K562 (cell line): ENCODE results near the gene BBOX1. TPM values are rescaled to one million over a fixed set of nuclear protein-coding genes. Genes with fewer than 3 reads are reported as not detected.

Experiments used
- ATAC-seq: fragments of 200-7000 bp; cut with Tn5 transposase; 3 replicates; pipeline ENCODE4 v1.9.1; 2020; ENCODE audit warnings: moderate library complexity
- BruUV-seq: library from RNA; stranded (reverse); fragments of 400-500 nt; replicated peaks from 2 replicates; lab custom pipeline; 2021; lab: Mats Ljungman, UMichigan
- CTCF ChIA-PET: fragments of 300-600 bp; formaldehyde crosslinking; extraction: SDS; loops from one replicate; lab custom pipeline; 2021; ENCODE audit warnings: low intra/inter-chr PET ratio; lab: Yijun Ruan, JAX
- POLR2A ChIA-PET: fragments of 300-600, 350-650 bp; sonication (Branson Sonifier 250); formaldehyde crosslinking; extraction: SDS; loops from one replicate; lab custom pipeline; 2021; ENCODE audit warnings: antibody characterized with exemption, inconsistent platforms; lab: Yijun Ruan, JAX
- DNase-seq, 4 experiments: peaks; one replicate each; pipeline versions ENCODE4 v3.0.0 to v3.0.0-alpha.2; 2011 to 2018; ENCODE audit warnings: low spot score in 3 of 4, mixed read lengths in 3 of 4; ENCODE audit errors: extremely low read depth in 1 of 4
- FAIRE-seq: peaks from 2 replicates; lab custom pipeline; 2011; peaks lifted over from hg19 to GRCh38; lab: Jason Lieb, UNC
- H2AFZ ChIP-seq: 2 replicates; pipeline ENCODE4 v1.6.0; 2011; ENCODE audit warnings: low read depth, low read length, control low read depth, inconsistent platforms
- H3K27ac ChIP-seq: fragments of 200-600 bp; 3 replicates; pipeline ENCODE4 v1.8.0; 2011; ENCODE audit warnings: low read depth, mild to moderate bottlenecking, control low read depth, inconsistent platforms, low read length, moderate library complexity, mixed read lengths; ENCODE audit errors: extremely low read depth
- H3K27me3 ChIP-seq, 2 experiments: fragments of 300-600 bp in 1 of 2; 2 replicates in 1 of 2; 3 replicates in 1 of 2; pipeline versions ENCODE4 v1.6.0 to v1.8.0; 2011; ENCODE audit warnings: inconsistent platforms in 2 of 2, low read length in 2 of 2, mild to moderate bottlenecking in 1 of 2, mixed read lengths in 1 of 2, moderate library complexity in 1 of 2; ENCODE audit not compliant: control insufficient read depth in 2 of 2, insufficient read depth in 2 of 2
- H3K36me3 ChIP-seq: fragments of 300-600 bp; 3 replicates; pipeline ENCODE4 v1.8.0; 2011; ENCODE audit warnings: mild to moderate bottlenecking, low read length, inconsistent platforms; ENCODE audit not compliant: control insufficient read depth, insufficient read depth
- H3K4me1 ChIP-seq, 2 experiments: fragments of 200-600 bp in 1 of 2; replicated peaks in 1 of 2; 2 replicates in 1 of 2; 3 replicates in 1 of 2; pipeline versions ENCODE4 v1.5.1 to v1.8.0; 2011; ENCODE audit warnings: inconsistent platforms in 2 of 2, low read length in 2 of 2, mild to moderate bottlenecking in 1 of 2, mixed read lengths in 1 of 2, moderate library complexity in 1 of 2; ENCODE audit not compliant: control insufficient read depth in 2 of 2, insufficient read depth in 2 of 2
- H3K4me2 ChIP-seq: 2 replicates; pipeline ENCODE4 v1.6.1; 2011; ENCODE audit warnings: low read length, control low read depth, inconsistent platforms, mixed read lengths; ENCODE audit not compliant: insufficient read depth
- H3K4me3 ChIP-seq: fragments of 200-600 bp; sonication (generic), shearing (Covaris generic); 2 replicates; pipeline ENCODE4 v1.5.1; 2016; ENCODE audit warnings: control low read depth, inconsistent platforms
- H3K79me2 ChIP-seq: fragments of 200-600 bp; 3 replicates; pipeline ENCODE4 v1.8.0; 2011; ENCODE audit warnings: low read length, inconsistent platforms; ENCODE audit not compliant: control insufficient read depth, insufficient read depth
- H3K9ac ChIP-seq, 2 experiments: 2 replicates each; pipeline versions ENCODE4 v1.6.0 to v1.6.1; 2011; ENCODE audit warnings: low read depth in 2 of 2, low read length in 2 of 2, control low read depth in 1 of 2, inconsistent platforms in 1 of 2, mild to moderate bottlenecking in 1 of 2, mixed read lengths in 1 of 2; ENCODE audit not compliant: insufficient read depth in 1 of 2
- H3K9me1 ChIP-seq: one replicate; pipeline ENCODE4 v1.6.0; 2011; ENCODE audit warnings: inconsistent platforms, mild to moderate bottlenecking, low read length, moderate library complexity; ENCODE audit not compliant: control insufficient read depth, insufficient read depth
- H3K9me3 ChIP-seq: replicated peaks from 2 replicates; pipeline ENCODE4 v1.5.1; 2011; ENCODE audit warnings: low read depth, low read length, inconsistent platforms; ENCODE audit not compliant: control insufficient read depth, insufficient read depth
- H4K20me1 ChIP-seq: replicated peaks from 2 replicates; pipeline ENCODE4 v1.6.1; 2011; ENCODE audit warnings: low read length, inconsistent platforms, mixed read lengths; ENCODE audit not compliant: control insufficient read depth, insufficient read depth
- BDP1 ChIP-seq: IDR thresholded peaks from 3 replicates; pipeline ENCODE4 v1.6.1; 2011; ENCODE audit not compliant: insufficient read length, insufficient read depth
- CEBPG ChIP-seq, 3 experiments: fragments of 200-800 bp in 1 of 3; sonication (Bioruptor generic) in 1 of 3; sonication (generic) in 1 of 3; formaldehyde crosslinking in 1 of 3; IDR thresholded peaks in 2 of 3; conservative IDR thresholded peaks in 1 of 3; 2 replicates each; pipeline versions ENCODE4 v1.6.1 to v1.8.0; 2016 to 2022; ENCODE audit warnings: missing compliant biosample characterization in 2 of 3, missing genetic modification characterization in 2 of 3, mild to moderate bottlenecking in 1 of 3, missing genetic modification reagents in 1 of 3
- E2F3 ChIP-seq: fragments of 250-450 bp; sonication (Bioruptor Pico); IDR thresholded peaks from 2 replicates; pipeline ENCODE4 v1.4.0; 2020; ENCODE audit warnings: mild to moderate bottlenecking
- ESRRA ChIP-seq: fragments of 450-650 bp; IDR thresholded peaks from 2 replicates; pipeline ENCODE4 v1.6.1; 2014; ENCODE audit warnings: low read depth, mild to moderate bottlenecking, moderate library complexity, borderline replicate concordance
- KLF16 ChIP-seq: IDR thresholded peaks from 2 replicates; pipeline ENCODE4 v1.6.1; 2016; ENCODE audit warnings: antibody characterized with exemption
- MTA2 ChIP-seq: fragments of 450-650 bp; IDR thresholded peaks from 2 replicates; pipeline ENCODE4 v1.6.1; 2016; ENCODE audit warnings: low read depth
- PRMT5 ChIP-seq: sonication (generic); formaldehyde crosslinking; IDR thresholded peaks from 2 replicates; pipeline ENCODE4 v1.5.0; 2020; ENCODE audit warnings: missing genetic modification reagents
- RAD51 ChIP-seq: fragments of 450-650 bp; IDR thresholded peaks from 2 replicates; pipeline ENCODE4 v1.7.1; 2016; ENCODE audit warnings: low read depth, mild to moderate bottlenecking, borderline replicate concordance
- SAFB ChIP-seq: fragments of 200-400 bp; formaldehyde crosslinking; IDR thresholded peaks from 2 replicates; pipeline ENCODE4 v1.6.1; 2017; ENCODE audit warnings: low read depth, low read length, borderline replicate concordance
- SMARCA4 ChIP-seq: fragments of 450-650 bp; IDR thresholded peaks from 2 replicates; pipeline ENCODE4 v1.6.1; 2016
- TRIM28 ChIP-seq: fragments of 450-650 bp; IDR thresholded peaks from 2 replicates; pipeline ENCODE4 v1.6.1; 2017
- ZBED1 ChIP-seq: IDR thresholded peaks from 2 replicates; pipeline ENCODE4 v1.6.1; 2014
- ZFP30 ChIP-seq: fragments of 250-450 bp; sonication (Bioruptor Pico); IDR thresholded peaks from 2 replicates; pipeline ENCODE4 v1.8.0; 2022; ENCODE audit warnings: moderate library complexity, mild to moderate bottlenecking, inconsistent platforms, borderline replicate concordance
- ZNF75A ChIP-seq: fragments of 450-650 bp; formaldehyde crosslinking; IDR thresholded peaks from 2 replicates; pipeline ENCODE4 v1.4.0; 2020; ENCODE audit warnings: mild to moderate bottlenecking
- ZNF830 ChIP-seq: fragments of 250-450 bp; sonication (Bioruptor Pico); IDR thresholded peaks from 2 replicates; pipeline ENCODE4 v1.5.0; 2021; ENCODE audit warnings: mild to moderate bottlenecking
- ZZZ3 ChIP-seq: fragments of 450-650 bp; IDR thresholded peaks from 2 replicates; pipeline ENCODE4 v1.6.1; 2016; ENCODE audit warnings: antibody characterized with exemption, mild to moderate bottlenecking, moderate library complexity
- WGBS: fragments of 100-300 bp; shearing (Covaris generic); methylation state at CpG from one replicate; pipeline ENCODE4 v1.1.6; 2016; ENCODE audit warnings: low coverage, mixed read lengths; ENCODE audit not compliant: insufficient coverage; ENCODE audit errors: missing lambda C conversion rate; 5-methylcytosine and 5-hydroxymethylcytosine counted together
- in situ Hi-C: fragments of 300-500 bp; cut with MboI; formaldehyde crosslinking; loops from 4 replicates; pipeline ENCODE4 v1.15.0; 2018; ENCODE audit warnings: inconsistent platforms, mixed read lengths
- intact Hi-C: fragments of 100-400 bp; cut with micrococcal nuclease; formaldehyde crosslinking; loops from 2 replicates; pipeline ENCODE4 v1.14.2; 2022
- polyA plus RNA-seq, 8 experiments: library from polyadenylated mRNA; depleted of rRNA in 4 of 8; stranded (reverse) in 5 of 8; unstranded in 3 of 8; fragments of >200 nt; fragmentation: Nextera tagmentation in 2 of 8; fragmentation: Illumina TruSeq in 1 of 8; extraction: Ambion mirVana in 2 of 8; extraction: Trizol in 1 of 8; gene quantifications; 2 replicates each; pipeline versions ENCODE4 v1.2.1 to v1.2.3, GENCODE V29; 2011 to 2014; ENCODE audit warnings: inconsistent platforms in 1 of 8, missing spikeins in 1 of 8
- total RNA-seq, 7 experiments: library from RNA; depleted of rRNA in 6 of 7; stranded (reverse); fragments of >200 nt in 6 of 7; fragmentation: Illumina TruSeq in 2 of 7; extraction: Trizol in 2 of 7; gene quantifications; 2 replicates each; pipeline versions ENCODE4 v1.2.1 to v1.2.3, GENCODE V29; 2011 to 2021; ENCODE audit warnings: low replicate concordance in 1 of 7
- TF ChIP-seq, protein P1 (sequence below): sonication (generic); formaldehyde crosslinking; IDR thresholded peaks from 2 replicates; pipeline ENCODE4 v1.8.1; 2023; ENCODE audit warnings: mild to moderate bottlenecking, missing genetic modification reagents
- TF ChIP-seq, protein P2 (sequence below): conservative IDR thresholded peaks from 2 replicates; pipeline ENCODE4 v1.6.1; 2011; ENCODE audit warnings: low read depth, mild to moderate bottlenecking, low read length; ENCODE audit not compliant: control insufficient read depth
- TF ChIP-seq, protein P3 (sequence below): sonication (generic); formaldehyde crosslinking; IDR thresholded peaks from 2 replicates; pipeline ENCODE4 v1.8.1; 2023; ENCODE audit warnings: mild to moderate bottlenecking, missing genetic modification reagents

Gene BBOX1
- total and polyA plus RNA-seq, 9 of the 15 experiments (the other 6 are each of a cell fraction or from before 2014, with no cell fraction given) = not detected

DNA sequence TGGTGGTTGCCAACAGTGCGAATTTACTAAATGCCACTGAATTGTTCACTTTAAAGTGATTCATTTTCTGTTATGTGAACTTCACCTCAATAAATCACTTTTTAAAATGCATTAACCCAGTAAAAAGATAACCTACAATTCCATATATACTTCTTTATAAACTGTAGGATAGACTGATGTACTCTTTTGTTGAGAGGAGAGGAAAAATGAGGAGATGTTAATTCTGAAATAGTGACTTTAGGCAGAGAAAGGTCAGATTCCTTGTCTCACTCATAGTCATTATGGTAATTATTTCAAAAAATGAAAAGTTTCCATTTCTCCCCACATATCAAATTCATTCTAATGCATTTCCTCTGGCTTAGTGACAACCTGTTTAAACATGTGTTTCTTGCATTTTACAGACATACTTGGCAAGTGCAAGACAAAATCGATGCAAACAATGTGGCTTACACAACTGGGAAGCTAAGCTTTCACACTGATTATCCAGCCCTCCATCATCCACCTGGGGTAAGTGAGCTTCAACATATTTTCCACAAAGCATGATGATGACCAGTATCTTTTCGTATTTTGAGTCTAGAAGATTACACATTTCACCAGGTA lies 74.5 kb downstream of the BBOX1 start:
- H3K4me3 ChIP-seq = no peak overlapping the region
- DNase-seq (no peak), FAIRE-seq (no peak), ATAC-seq (no peak)
- H3K79me2 ChIP-seq = no peaks in the 10 kb centered on the region
- H3K9me3 ChIP-seq = no peaks in the 10 kb centered on the region; the same call in 1 of the 2 replicates
- CTCF ChIA-PET = no interaction called here
- H3K9ac ChIP-seq = no peak overlapping the region
- in situ Hi-C loops = no loop called here
- no peak overlapping the region for H3K4me2 ChIP-seq
- POLR2A ChIA-PET = no interaction called here
- H3K27ac ChIP-seq = no peak overlapping the region
- H3K36me3 ChIP-seq = no peaks in the 10 kb centered on the region
- intact Hi-C loops = no loop called here
- H2AFZ ChIP-seq = no peak overlapping the region
- no peaks in the 10 kb centered on the region for H3K9me1 ChIP-seq
- no peaks in the 10 kb centered on the region for H3K27me3 ChIP-seq
- TF ChIP-seq ZBED1 (no peak), ZZZ3 (no peak), PRMT5 (CRISPR knock-in tag) (no peak), TRIM28 (no peak), MTA2 (no peak), ZNF830 (CRISPR knock-in tag) (no peak), ESRRA (no peak), E2F3 (CRISPR knock-in tag) (no peak), CEBPG (CRISPR knock-in tag; IDR thresholded peaks at IDR 0.05) (no peak), CEBPG (tag; conservative IDR thresholded peaks at IDR 0.05 in 1 of 2, IDR thresholded peaks at IDR 0.05 in 1 of 2) (no peak), ZFP30 (CRISPR knock-in tag) (no peak), KLF16 (no peak), RAD51 (no peak), SMARCA4 (no peak), SAFB (no peak), BDP1 (no peak), ZNF75A (CRISPR knock-in tag) (no peak)
- TF ChIP-seq, protein P1, sequence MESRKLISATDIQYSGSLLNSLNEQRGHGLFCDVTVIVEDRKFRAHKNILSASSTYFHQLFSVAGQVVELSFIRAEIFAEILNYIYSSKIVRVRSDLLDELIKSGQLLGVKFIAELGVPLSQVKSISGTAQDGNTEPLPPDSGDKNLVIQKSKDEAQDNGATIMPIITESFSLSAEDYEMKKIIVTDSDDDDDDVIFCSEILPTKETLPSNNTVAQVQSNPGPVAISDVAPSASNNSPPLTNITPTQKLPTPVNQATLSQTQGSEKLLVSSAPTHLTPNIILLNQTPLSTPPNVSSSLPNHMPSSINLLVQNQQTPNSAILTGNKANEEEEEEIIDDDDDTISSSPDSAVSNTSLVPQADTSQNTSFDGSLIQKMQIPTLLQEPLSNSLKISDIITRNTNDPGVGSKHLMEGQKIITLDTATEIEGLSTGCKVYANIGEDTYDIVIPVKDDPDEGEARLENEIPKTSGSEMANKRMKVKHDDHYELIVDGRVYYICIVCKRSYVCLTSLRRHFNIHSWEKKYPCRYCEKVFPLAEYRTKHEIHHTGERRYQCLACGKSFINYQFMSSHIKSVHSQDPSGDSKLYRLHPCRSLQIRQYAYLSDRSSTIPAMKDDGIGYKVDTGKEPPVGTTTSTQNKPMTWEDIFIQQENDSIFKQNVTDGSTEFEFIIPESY (CRISPR knock-in tag) = no peak
- TF ChIP-seq, protein P2, sequence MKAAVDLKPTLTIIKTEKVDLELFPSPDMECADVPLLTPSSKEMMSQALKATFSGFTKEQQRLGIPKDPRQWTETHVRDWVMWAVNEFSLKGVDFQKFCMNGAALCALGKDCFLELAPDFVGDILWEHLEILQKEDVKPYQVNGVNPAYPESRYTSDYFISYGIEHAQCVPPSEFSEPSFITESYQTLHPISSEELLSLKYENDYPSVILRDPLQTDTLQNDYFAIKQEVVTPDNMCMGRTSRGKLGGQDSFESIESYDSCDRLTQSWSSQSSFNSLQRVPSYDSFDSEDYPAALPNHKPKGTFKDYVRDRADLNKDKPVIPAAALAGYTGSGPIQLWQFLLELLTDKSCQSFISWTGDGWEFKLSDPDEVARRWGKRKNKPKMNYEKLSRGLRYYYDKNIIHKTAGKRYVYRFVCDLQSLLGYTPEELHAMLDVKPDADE = no peak
- TF ChIP-seq, protein P3, sequence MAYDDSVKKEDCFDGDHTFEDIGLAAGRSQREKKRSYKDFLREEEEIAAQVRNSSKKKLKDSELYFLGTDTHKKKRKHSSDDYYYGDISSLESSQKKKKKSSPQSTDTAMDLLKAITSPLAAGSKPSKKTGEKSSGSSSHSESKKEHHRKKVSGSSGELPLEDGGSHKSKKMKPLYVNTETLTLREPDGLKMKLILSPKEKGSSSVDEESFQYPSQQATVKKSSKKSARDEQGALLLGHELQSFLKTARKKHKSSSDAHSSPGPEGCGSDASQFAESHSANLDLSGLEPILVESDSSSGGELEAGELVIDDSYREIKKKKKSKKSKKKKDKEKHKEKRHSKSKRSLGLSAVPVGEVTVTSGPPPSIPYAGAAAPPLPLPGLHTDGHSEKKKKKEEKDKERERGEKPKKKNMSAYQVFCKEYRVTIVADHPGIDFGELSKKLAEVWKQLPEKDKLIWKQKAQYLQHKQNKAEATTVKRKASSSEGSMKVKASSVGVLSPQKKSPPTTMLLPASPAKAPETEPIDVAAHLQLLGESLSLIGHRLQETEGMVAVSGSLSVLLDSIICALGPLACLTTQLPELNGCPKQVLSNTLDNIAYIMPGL = no peak
- H3K4me1 ChIP-seq = no peaks in the 10 kb centered on the region
- WGBS = 0% methylated on average over 3 of the region's 3 CpGs
- H4K20me1 ChIP-seq = no peaks in the 10 kb centered on the region
- BruUV-seq = no TSS peak
